Psoas muscle (tissue), 8 donors: ENCODE data around the gene CCDC93. TPM values are rescaled to one million over a fixed set of nuclear protein-coding genes. Genes with fewer than 3 reads are reported as not detected.

Source experiments
- ATAC-seq, 4 donors: fragments of 200-7000 bp; cut with Tn5 transposase; one replicate each; pipeline ENCODE4 v1.9.1; 2020; ENCODE audit warnings: moderate library complexity in 3 of 4, mild to moderate bottlenecking in 2 of 4
- DNase-seq, 2 donors: peaks; one replicate each; pipeline ENCODE4 v3.0.0-alpha.2; 2020
- H3K27ac ChIP-seq: fragments of 200-600 bp; one replicate; pipeline ENCODE4 v1.8.0; 2022
- H3K27me3 ChIP-seq, 3 donors: fragments of 200-600 bp in 1 of 3; one replicate each; pipeline versions ENCODE4 v1.6.1 to v1.8.0; 2013 to 2022; ENCODE audit warnings: low read length in 2 of 3, mild to moderate bottlenecking in 2 of 3, moderate library complexity in 1 of 3; ENCODE audit not compliant: insufficient read depth in 3 of 3
- H3K36me3 ChIP-seq, 2 donors: fragments of 200-600 bp in 1 of 2; one replicate each; pipeline versions ENCODE4 v1.6.1 to v1.8.0; 2013 to 2022; ENCODE audit warnings: low read depth in 1 of 2, mild to moderate bottlenecking in 1 of 2, moderate library complexity in 1 of 2; ENCODE audit not compliant: insufficient read depth in 1 of 2
- H3K4me1 ChIP-seq: fragments of 200-600 bp; one replicate; pipeline ENCODE4 v1.8.0; 2022
- H3K4me3 ChIP-seq: fragments of 200-600 bp; one replicate; pipeline ENCODE4 v1.8.0; 2022; ENCODE audit warnings: mild to moderate bottlenecking
- H3K9me3 ChIP-seq: fragments of 200-600 bp; one replicate; pipeline ENCODE4 v1.8.0; 2022
- WGBS, 3 donors: extraction: QIAGEN DNeasy Blood & Tissue Kit; methylation state at CpG; one replicate each; pipeline versions ENCODE4 v1.1.6 to v1.1.7; 2013; 5-methylcytosine and 5-hydroxymethylcytosine counted together
- intact Hi-C, 2 donors: fragments of 100-400 bp; cut with DNase I; formaldehyde crosslinking; loops; one replicate each; pipeline versions ENCODE4 v1.11.0 to v1.14.2; 2022
- polyA plus RNA-seq, 3 donors: library from polyadenylated mRNA; stranded (reverse); fragments of 200-250 nt; gene quantifications; one replicate each; pipeline ENCODE4 v1.2.3, GENCODE V29; 2013
- total RNA-seq, 4 donors: library from RNA; stranded (reverse); fragmentation: NEBNext Ultra II Directional in 2 of 4; extraction: Animal tissue kit (Norgen Biotek cat#: 25700) in 2 of 4; gene quantifications; one replicate each; pipeline versions ENCODE4 v1.2.1 to v1.2.4, GENCODE V29; 2021 to 2023
- TF ChIP-seq, protein P1 (sequence below): fragments of 200-600 bp; IDR thresholded peaks from one replicate; pipeline ENCODE4 v1.8.0; 2022; ENCODE audit warnings: antibody characterized with exemption
- donor health status: healthy with polysubstance abuse.
- donor health status: DM: no; HTN: no; CAD: no; lungs with moderate emphysema.
- donor health status: Bipolar disorder and iron deficiency.
- donor health status: healthy.
- donor health status: DM: yes; HTN: yes; CAD: no.
- donor health status: DM: no; HTN: no; CAD: no.
- donor health status: DM: no; HTN: no; CAD: no.
- donor health status: DM: yes; HTN: yes; CAD: no.

CCDC93 gene
- total and polyA plus RNA-seq, 7 donors, result 6.7 to 15.5 (median 12.4) TPM

DNA sequence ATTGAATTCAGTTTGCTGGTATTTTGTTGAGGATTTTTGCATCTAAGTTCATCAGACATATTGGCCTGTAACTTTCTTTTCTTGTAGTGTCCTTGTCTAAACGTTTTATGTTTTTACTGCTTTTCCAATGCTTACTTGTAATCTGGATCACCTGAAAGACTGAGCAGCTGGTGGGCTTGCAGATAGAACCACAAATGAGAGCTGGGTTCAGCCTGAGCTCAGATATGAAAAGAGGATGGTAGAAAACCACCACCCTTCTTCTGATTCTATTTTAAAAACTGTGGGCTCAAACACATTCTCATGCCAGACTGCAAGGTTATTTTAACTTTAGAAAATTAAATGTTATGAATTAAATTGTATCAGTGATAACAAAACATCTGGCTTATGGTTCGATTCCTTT lies 128.6 kb downstream of the CCDC93 start:
- H3K27me3 ChIP-seq, result peaks cover 0 to 5% (median 0%) of the 10 kb centered on the region in 3 donors
- DNase-seq, result no peak
- ATAC-seq, result no peak
- H3K9me3 ChIP-seq, result no peaks in the 10 kb centered on the region
- intact Hi-C loops, result no loop called here
- H3K36me3 ChIP-seq, result no peaks in the 10 kb centered on the region
- 55 to 67% (median 58%) methylated on average over 2 of the region's 2 CpGs for WGBS, 3 donors
- no peak overlapping the region for H3K27ac ChIP-seq
- no peak overlapping the region for H3K4me3 ChIP-seq
- TF ChIP-seq, protein P1, sequence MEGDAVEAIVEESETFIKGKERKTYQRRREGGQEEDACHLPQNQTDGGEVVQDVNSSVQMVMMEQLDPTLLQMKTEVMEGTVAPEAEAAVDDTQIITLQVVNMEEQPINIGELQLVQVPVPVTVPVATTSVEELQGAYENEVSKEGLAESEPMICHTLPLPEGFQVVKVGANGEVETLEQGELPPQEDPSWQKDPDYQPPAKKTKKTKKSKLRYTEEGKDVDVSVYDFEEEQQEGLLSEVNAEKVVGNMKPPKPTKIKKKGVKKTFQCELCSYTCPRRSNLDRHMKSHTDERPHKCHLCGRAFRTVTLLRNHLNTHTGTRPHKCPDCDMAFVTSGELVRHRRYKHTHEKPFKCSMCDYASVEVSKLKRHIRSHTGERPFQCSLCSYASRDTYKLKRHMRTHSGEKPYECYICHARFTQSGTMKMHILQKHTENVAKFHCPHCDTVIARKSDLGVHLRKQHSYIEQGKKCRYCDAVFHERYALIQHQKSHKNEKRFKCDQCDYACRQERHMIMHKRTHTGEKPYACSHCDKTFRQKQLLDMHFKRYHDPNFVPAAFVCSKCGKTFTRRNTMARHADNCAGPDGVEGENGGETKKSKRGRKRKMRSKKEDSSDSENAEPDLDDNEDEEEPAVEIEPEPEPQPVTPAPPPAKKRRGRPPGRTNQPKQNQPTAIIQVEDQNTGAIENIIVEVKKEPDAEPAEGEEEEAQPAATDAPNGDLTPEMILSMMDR, result no peak
- no peaks in the 10 kb centered on the region for H3K4me1 ChIP-seq

DNA sequence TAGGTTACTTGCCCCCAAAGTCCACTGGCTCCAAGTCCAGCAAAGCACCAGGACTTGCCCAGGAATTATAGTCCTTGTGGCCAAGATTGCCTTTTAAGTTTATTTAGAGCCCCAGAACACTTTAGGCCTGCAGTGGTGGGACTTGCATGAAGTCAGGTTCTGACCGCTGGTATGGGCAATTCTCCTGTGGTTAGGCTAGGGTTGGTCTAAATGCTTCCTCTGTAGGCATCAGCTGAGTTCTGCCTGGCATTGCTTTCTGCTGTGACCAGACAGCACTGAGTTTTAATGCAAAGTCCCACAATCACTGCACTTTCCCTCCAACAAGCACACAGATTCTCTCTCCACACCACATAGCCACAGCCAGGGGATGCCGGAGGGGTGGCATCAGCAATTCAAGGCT lies 134.9 kb downstream of the CCDC93 start:
- no peak for ATAC-seq
- Histone ChIP-seq H3K27me3 (no peaks in the 10 kb centered on the region), H3K4me3 (no peak overlapping the region), H3K9me3 (no peaks in the 10 kb centered on the region), H3K27ac (no peak overlapping the region), H3K36me3 (no peaks in the 10 kb centered on the region), H3K4me1 (no peaks in the 10 kb centered on the region)
- intact Hi-C loops, result no loop called here
- 74 to 86% (median 83%) methylated on average over 2 of the region's 2 CpGs for WGBS, 3 donors
- no peak for DNase-seq
- TF ChIP-seq, protein P1, result no peak

DNA sequence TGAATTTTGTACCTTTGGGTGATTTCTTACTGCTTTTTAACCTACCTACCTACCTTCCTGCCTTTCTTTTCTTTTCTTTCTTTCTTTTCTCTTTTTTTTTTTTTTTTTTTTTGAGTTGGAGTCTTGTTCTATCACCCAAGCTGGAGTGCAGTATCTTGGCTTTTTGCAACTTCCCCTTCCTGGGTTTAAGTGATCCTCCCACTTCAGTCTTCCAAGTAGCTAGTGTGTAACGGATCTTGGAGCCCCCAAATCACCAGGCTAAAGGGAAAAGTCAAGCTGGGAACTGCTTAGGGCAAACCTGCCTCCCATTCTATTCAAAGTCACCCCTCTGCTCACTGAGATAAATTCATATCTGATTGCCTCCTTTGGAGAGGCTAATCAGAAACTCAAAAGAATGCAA lies 138.1 kb downstream of the CCDC93 start:
- DNase-seq (no peak), ATAC-seq (no peak)
- TF ChIP-seq, protein P1, result no peak
- no peaks in the 10 kb centered on the region for H3K4me1 ChIP-seq
- intact Hi-C loops, result no loop called here
- no peaks in the 10 kb centered on the region for H3K27me3 ChIP-seq
- no peaks in the 10 kb centered on the region for H3K9me3 ChIP-seq
- no peaks in the 10 kb centered on the region for H3K36me3 ChIP-seq
- H3K27ac ChIP-seq, result no peak overlapping the region
- 11 to 40% (median 30%) methylated on average over 1 of the region's 1 CpG for WGBS, 3 donors
- no peak overlapping the region for H3K4me3 ChIP-seq

Other genes starting within 250 kb of the CCDC93 start
- gene DDX18, start 199.4 kb downstream of the CCDC93 start, total RNA-seq, result 10 to 100 TPM; 24.5 to 33.4 (median 30.4) TPM
- gene DDX18, start 199.4 kb downstream of the CCDC93 start, polyA plus RNA-seq, result 10 to 100 TPM; 12.6 to 31.2 (median 28.9) TPM
- 1 to 10 TPM; 4.8 to 7.8 (median 7.6) TPM for gene INSIG2, start 74.4 kb upstream of the CCDC93 start, total RNA-seq
- 10 to 100 TPM in 2 of 3 donors, 1 to 10 TPM in 1; 7.4 to 16.9 (median 12.5) TPM for gene INSIG2, start 74.4 kb upstream of the CCDC93 start, polyA plus RNA-seq